NCI-H2227 treated with DMSO at 0.1 percent for 48 hours (cell line): Measurements from ENCODE around the gene SLPI.

Source experiments
- DNase-seq: peaks from one replicate; lab custom pipeline; 2025; lab: John Stamatoyannopoulos, UW

Gene SLPI, protein sequence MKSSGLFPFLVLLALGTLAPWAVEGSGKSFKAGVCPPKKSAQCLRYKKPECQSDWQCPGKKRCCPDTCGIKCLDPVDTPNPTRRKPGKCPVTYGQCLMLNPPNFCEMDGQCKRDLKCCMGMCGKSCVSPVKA

DNA sequence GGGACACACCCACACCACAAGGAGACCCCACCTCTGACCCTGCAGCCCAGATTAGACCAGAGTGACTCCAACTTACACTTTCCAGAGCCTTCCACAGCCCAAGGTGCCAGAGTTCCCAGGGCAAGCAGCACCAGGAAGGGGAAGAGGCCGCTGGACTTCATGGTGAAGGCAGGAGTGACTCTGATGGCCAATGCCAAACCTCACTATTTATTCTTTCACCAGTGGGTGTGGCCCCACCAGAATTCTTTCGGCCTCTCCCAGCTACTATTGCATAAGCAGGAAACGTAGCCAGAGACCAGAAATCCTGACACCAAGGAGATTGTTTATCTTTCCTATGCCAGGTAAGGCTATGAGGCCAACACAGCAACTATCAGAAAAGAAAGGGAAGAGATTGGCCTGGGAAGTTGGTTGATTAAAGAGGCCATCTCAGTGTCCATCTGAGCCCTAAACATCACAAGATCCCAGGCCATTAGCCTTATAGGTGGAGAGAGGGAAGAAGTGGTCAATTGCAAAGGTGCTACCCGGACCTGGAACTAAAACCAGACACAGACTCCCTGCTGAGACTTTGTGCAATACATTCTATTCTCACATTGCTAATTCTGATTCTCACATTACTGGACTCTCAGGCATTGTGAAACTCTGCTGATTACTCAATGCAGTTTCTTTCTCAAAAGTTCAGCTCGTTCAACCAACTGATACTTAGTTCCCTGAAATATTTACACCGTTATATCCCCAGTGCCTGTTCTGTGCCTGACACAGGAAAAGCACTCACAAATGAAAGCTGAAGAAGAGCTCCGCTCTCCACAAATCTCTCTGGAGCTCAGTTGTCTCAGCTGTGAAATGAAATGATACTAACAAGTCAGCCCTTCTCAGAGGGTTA, at the start of gene SLPI:
TSS of gene SLPI (minus strand) at position 182 of the 880 bp plus-strand sequence. CDS start at position 161, 21 bp downstream.
- no peak for DNase-seq

DNA sequence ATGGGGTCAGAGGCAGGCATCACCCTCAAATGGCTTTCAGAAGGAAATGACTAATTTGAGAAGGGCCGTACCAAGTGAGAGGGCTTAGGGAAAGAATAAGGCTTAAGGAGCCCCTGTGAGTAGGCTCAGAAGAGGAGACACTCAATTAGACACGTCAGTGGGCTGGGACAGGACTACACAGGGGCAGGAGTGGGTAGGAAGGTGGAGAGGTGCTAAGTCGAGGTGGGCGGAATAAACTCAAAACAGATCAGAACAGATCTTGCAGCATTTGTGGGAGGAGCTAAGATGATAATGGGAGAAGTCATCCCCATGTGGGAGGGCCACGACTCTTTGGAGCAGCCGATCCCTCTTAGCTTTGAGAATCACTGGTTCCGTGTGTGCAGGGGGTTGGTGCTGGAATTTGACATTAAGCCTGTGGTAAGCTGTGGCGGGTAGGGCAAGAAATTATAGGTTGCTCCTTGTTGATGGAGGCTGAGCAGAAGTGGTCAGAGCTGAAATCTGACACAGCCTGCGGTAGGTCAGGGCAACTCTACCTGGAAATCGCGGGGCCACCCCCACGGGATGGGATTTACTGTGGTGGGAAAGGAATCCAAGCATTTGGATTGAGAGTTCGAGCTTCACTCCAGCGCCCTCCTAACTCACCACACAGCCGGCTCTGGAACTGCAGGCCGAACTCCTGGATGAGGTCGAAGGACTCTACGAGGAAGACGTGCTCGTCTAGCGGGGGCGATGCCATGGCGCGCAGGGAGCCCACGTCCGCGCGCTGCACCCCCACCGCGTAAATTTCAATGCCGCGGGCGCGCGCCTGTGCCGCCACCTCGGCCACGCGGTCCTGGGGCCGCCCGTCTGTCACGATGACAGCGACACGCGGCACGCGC, 49.5 kb upstream of the SLPI start:
- DNase-seq: no peak

DNA sequence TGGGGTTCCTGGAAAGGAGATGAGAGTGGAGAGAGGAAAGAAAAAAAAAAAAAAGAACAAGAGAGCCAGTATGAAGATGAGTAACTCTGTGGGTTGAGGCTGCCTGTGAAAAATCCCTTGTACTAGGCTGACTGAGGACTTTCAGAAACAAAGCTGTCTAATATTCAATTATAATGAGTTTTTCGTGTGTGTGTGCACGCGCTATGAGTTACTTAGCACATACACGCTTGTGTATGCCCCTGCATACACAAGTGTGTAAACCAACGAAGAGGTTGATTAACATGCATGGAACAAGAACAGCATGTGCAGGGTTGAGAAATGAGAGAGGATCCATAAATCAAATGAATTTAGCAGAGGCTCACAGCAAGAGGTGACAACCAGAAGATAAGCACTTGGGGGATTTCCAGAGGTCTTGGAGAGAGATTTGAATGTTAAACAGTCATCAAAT, 47.5 kb upstream of the SLPI start:
- no peak for DNase-seq

DNA sequence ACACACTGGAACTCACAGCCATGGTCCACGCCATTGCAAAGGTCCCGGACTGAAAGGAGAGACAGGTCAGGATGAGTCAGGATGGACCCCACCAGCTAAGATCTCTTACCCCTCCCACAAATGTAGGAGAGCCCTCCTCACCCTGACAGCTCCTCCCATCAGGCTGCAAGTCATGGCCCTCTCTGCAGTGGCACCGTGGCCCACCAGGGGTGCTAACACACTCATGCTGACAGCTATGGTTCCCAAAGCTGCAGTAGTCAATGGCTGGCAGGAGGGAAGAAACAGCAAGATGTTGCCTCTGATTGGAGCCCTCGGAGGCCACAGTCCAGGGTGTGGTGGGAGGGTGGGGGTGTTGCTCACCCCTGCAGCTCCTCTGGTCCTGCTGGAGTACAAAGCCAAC, 46.6 kb upstream of the SLPI start:
- DNase-seq: no peak

DNA sequence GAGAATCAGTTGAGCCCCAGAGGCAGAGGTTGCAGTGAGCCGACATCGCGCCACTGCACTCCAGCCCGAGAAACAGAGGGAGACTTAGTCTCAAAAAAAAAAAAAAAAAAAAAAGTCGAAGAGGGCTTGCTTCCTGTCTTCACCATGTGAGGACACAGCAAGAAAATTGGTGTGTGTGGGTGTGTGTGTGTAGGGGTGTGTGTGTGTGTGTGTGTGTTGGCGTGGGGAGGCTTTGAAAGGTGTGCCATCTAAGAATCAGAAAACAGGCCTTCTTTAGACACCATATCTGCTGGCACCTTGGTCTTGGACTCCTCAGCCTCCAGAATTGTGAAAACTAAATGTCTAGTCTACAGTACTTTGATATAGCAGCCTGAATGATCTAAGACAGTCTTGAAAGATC, 45.4 kb upstream of the SLPI start:
- no peak for DNase-seq

DNA sequence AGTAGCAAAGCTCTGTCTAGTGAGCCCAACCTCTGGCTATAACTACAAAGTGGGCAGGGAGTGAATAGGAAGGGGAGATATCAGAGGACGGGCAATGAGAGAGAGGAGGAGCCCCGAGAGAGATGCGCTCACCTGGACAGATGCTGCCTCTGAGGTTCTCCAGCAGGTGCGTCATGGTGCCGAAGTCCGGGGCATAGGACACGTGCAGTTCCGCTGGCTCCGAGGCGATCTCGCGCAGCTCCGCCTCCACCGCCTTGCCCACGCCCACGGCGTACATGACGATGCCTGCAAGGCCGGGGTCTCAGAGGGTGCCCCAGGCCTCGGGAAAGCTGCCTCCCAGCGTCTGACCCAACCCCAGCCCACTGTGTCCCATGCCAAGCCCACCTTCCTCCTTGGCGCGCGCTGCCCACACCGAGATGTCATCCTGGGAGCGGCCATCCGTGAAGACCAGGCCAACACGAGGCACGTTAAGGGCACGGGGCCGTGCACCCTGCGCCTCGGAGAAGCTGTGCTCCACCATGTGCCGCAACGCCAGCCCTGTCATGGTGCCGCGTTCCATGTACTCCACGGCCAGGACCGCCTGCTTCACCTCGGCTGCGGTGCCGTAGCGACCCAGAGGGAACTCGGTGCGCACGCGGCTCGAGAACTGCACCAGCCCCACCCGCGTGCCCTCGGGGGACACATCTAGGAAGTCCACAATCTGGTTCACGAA, 43.6 kb upstream of the SLPI start:
- no peak for DNase-seq

DNA sequence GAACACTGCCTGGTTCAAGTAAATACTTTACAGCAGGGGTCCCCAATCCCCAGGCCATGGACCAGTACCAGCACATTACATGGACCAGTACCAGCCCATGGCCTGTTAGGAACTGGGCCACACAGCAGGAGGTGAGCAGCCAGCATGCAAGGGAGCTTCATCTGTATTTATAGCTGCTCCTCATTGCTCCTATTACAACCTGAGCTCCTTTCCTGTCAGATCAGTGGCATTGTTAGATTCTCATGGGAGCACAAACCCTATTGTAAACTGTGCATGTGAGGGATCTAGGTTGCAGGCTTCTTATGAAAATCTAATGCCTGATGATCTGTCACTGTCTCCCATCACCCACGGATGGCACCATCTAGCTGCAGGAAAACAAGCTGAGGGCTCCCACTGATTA, 40.3 kb upstream of the SLPI start:
- DNase-seq: no peak

DNA sequence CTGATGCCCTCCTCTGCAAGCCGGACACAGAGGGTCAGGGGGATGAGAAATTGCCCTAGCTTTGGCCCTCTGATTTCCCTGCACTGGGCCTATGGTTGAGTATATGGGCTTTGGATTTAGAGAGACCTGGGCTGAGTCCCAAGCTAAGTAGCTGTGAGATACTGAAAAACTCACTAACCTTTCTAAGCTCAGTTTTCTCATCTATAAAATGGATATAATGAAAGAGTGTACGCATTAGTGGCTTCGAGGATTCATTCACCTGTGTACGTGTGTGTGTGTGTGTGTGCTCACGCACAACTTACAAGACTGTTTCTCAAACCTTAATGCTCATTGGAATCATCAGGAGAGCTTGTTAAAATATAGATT, 39.6 kb upstream of the SLPI start:
- no peak for DNase-seq

DNA sequence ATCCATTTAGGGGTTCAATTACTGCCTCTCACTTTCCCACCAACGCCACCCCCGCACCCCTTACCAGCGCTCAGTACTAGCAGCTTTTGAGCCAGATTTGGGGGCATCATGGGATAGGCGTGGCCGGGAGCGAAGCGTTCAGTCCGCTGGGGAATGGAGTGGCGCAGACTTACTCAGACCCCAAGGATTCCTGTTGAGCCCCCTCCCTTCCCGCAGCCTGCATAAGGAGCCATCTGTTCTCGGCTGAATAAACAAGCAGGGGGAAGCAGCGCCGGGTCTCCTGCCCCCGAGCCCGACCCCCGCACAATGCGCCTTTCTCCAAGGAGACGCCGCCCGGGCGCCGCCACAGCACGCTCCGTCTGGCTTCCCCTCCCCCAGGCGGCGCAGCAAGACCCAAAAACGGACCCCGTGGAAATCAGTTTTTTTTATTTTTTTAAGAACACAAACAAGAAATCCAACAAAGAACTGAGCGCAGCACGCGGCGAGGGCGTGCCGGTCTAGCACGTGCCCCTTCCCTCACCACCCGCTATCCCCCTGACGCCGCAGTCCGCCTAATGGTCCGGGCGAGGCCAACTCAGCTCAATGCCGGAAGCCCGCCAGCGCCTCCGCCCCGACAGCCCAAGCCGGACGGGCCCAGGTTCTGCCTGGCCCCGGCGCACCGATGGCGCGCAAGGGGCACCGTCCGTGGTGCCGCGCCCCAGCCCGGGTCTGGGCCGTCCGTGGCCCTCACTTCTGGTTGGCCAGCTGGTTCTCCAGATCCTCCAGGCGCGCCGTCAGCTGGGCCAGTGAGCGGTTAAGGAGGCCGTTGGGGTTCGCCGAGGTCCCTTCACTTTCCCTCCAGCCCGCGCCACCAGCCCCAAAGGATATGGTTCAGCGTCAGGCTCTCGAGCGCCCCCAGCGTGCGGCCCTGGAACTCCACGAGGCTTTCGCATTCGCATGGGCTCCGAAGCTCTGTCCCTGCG, 39.0 kb upstream of the SLPI start:
- DNase-seq: peak; percentile 88

DNA sequence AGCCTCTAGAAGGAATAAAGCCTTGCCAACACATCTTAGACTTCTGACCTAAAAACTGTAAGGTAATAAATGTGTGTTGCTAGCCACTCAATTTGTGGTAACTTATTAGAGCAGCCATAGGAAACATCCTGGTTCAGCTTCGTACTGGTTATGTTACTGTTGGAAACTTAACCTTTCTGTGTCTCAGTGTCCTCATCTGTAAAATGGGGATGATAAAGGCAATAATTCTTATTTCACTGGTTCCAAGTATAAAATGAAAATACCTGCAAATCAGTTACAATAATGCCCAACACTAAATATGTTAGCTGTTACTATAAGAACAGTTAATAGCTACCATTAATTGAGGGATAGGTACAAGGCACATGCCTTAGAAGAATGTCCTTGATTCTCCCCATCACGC, 38.0 kb upstream of the SLPI start:
- DNase-seq: no peak

DNA sequence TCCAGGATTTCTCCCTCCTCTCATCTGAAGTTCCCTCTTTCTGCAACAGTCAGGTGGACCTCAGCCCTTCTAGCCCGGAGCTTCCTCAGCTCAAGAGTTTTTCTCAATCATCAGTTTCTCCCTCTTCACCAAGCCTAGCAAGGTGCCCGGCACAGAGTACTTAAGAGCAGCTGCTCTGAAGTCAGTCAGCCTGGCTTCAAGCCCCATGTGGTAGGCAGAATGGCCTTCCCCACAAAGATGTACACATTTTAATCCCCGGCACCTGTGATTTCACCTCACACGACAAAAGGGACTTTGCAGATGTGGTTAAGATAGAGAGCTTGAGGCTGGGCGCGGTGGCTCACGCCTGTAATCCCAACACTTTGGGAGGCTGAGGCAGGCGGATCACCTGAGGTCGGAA, 37.2 kb upstream of the SLPI start:
- no peak for DNase-seq

DNA sequence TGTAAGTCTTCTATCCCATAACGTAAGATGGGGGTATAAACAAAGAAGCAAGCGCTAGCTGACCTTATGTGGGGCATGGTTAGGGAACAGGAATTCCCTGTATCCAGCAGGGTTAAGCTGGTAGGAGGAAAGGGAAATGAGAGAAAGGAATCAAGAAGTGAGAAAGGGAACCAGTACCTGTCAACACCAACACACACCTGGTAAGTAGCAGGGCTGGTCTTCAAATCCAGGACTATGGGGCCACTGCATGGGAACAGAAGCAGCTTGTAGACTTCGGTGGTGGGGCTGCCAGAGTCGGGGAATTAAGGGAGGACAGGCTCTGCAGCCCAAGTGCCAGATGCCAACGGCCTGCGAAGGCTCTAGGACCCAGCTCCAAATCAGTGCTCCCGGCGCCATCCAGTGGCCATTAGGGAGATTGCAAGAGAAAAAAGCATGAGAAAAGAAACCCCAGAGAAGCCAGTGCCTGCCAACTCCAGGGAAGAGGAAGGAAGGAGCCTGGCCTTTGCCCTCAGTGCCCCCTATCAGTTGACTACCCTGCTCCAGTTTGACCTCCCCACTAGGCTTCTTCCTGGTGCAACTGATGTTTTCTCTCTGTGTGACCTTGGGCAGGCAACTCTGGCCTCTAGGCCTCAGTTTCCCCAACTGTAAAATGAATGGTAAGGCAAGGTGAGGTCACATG, 36.5 kb upstream of the SLPI start:
- peak; percentile 73 for DNase-seq

DNA sequence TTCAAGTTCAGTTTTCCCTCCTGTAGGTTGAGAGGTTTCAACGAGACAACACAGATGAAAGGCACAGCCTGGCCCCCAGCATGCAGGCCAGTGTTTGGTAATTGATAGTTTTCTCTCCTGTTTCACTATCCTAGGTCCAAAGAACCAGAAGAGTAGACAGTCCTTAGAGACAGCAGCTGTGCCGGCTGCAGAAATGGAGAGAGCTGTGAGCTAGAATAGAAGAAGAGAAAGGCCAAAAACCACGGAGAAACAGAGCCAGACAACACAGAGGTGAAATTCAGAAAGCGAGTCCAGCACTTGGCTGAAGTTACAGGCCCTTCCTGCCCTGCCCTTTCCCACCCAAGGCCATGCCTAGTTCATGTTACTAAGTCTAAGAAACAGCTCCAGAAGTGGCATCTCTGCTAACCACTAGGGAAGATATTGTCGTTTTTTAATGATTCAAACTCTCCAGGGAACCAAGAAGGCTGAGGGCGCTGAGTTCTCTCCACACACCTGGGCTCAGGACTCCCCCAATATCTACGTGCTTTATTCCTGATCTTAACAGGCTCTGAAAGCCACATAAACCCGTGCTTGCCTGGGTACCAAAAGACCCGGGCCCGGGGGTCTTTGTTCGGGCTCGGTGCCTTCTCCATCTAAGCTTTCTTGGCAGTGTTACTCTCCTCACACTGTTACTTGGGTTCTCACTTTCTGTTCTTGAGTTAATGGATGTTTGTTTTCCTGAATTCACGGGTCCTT, 35.7 kb upstream of the SLPI start:
- no peak for DNase-seq

DNA sequence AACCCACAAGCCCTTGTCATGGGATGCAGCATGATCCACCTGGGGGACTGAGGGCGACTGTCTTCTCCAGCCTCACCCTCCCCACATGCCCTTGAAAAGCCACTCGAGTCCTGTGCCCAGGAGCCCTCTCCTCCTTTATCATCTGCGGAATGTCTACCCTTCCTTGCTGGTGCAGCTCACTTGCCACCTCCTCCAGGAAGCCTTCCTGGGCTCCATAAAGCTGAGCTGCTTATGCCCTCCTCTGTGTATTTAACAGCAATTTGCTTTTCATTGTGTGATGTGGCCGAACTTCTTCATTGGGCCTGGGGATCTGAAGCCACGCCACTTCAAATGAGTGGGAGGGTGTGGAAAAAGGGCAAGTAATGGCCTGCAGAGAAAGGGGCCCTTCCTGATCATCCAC, 34.5 kb upstream of the SLPI start:
- no peak for DNase-seq

DNA sequence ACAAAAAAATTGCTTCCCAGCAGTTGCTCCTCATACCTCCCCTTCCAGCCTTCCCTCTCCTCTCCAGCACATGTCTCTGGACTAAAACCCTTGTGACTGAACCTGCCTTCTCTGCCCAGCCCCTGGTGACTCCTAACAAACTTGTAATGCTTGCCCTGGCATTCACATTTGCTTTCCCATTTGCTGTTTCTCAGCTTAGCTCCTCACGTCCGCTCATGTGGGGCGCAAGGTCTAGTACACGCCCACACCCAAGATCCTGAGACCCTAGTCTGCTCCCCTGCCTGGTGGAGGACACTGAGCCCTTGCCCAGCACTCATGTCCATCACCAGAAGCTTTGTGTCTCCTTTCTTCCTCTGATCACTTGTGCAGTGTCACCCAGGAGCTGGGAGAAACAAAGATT, 34.0 kb upstream of the SLPI start:
- DNase-seq: no peak

DNA sequence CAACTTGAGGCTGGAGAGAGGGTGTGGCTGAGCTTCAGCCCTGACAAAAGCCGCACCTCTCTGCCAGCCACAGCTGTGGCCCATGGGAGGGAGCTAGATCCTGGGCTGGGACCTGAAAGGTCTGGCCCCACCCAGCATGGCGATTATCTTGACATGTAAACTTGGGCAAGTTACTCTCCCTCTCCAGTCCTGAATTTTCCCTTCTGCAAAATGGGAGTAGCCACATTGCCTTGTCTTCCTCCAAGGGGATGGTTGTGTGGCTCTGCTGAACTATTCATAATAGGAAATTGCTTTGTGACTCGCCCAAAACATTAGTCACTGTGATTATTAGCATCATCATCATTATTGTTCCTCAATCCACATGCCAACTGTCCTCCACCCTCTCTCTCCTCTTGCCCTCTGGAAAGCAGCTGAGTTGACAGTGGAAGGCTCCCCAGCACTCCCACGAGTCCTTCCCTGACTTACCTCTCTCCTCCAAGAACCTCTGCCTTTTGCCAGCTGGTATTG, 29.2 kb upstream of the SLPI start:
- DNase-seq: no peak

DNA sequence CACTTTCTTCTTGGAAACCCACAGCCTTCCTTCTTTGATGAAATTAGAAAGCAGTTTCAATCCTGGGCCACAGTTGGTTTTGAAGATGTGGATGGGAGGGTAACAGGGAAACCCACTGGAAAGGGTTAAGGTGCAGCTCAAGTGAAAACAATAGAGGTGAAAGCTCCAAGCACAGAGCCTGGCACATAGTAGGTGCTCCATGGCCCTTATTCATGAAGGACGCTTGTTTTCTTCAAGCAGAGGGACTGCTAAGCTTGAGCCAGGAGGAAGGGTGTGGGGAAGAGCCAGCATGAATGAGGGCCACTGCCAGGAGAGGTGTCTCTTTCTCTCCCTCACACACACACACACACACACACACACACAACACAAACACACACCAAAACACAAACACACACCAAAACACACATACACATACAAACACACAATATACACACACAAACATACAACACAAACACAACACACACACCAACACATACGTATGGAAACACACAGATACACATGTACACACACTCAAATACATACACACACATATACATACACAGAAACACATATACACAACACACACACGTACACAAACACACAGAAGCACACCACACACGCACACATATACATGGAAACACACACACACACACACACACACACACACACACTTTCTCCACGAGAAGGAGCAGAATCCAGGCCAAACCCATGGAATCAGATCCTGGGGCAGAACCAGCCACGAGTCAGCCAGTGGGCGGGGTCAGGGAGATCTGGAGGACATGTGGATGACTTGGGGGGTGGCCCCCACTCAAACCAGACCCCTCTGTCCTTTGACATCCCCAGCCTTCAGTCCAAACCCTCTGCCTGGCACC, 28.6 kb upstream of the SLPI start:
- no peak for DNase-seq

DNA sequence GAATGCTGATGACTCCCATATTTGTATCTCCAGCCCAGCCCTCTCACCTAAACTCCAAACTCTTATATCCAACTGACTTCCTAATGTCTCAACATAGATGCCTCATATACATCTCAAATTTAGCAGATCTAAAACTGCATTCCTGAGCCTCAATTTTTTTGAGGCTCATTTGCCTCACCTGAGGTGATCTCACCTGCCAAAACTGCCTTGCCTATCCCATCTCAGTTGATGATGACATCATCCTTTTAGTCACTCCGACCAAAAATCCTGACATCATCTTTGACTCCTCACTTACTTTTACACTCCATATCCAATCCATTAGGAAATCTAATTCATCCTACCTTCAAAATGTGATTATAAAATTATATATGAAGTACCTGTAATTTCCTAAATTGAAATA, 25.6 kb upstream of the SLPI start:
- no peak for DNase-seq

DNA sequence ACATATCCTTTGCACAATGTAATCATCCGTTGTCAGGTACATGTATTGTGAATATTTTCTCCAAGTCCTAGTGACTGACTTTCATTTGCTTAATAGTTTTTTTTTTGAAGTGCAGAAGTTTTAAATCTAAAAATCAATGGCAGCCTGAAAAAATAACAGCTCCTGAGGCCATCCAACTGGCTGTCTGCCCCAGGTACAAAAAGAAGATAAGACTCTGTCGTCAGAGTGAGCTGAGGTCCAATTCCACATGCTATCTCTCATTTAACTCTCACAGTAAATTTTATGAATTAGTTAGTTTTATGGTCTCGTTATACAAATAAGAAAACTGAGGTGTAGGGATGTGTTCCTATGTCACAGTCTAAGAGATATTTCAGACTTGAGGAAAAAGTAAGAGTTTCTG, 21.0 kb upstream of the SLPI start:
- no peak for DNase-seq
